ENCODE measurements around the gene RAB6B.

The RAB6B gene

GRCh38 chr3:133880886-133881455 lies 14.7 kb downstream of the RAB6B start:
- DNase-seq: no peak

- DNase-seq: no peak
Measured at GRCh38 chr3:133880287-133880686, 15.4 kb downstream of the RAB6B start.

GRCh38 chr3:133878518-133878917 lies 17.2 kb downstream of the RAB6B start:
- no peak for DNase-seq

GRCh38 chr3:133877221-133877620 lies 18.5 kb downstream of the RAB6B start:
- no peak for DNase-seq

GRCh38 chr3:133874761-133875438 lies 20.8 kb downstream of the RAB6B start:
- DNase-seq: no peak

- DNase-seq: no peak
Measured at GRCh38 chr3:133874344-133874743, 21.3 kb downstream of the RAB6B start.

- no peak for DNase-seq
Measured at GRCh38 chr3:133872781-133873180, 22.9 kb downstream of the RAB6B start.

- no peak for DNase-seq
Measured at GRCh38 chr3:133872161-133872560, 23.5 kb downstream of the RAB6B start.

- no peak for DNase-seq
Measured at GRCh38 chr3:133871368-133872090, 24.2 kb downstream of the RAB6B start.

- no peak for DNase-seq
Measured at GRCh38 chr3:133870822-133871221, 24.9 kb downstream of the RAB6B start.

GRCh38 chr3:133869586-133869985 lies 26.1 kb downstream of the RAB6B start:
- DNase-seq: no peak

GRCh38 chr3:133868758-133869475 lies 26.8 kb downstream of the RAB6B start:
- no peak for DNase-seq

- no peak for DNase-seq
Measured at GRCh38 chr3:133868186-133868585, 27.5 kb downstream of the RAB6B start.

- DNase-seq: no peak
Measured at GRCh38 chr3:133866141-133866540, 29.5 kb downstream of the RAB6B start.

- DNase-seq: no peak
Measured at GRCh38 chr3:133865136-133865855, 30.4 kb downstream of the RAB6B start.

GRCh38 chr3:133864616-133865015 lies 31.1 kb downstream of the RAB6B start:
- no peak for DNase-seq

- no peak for DNase-seq
Measured at GRCh38 chr3:133863911-133864310, 31.8 kb downstream of the RAB6B start.

- no peak for DNase-seq
Measured at GRCh38 chr3:133862161-133862560, 33.5 kb downstream of the RAB6B start.

GRCh38 chr3:133860519-133860918 lies 35.2 kb downstream of the RAB6B start:
- no peak for DNase-seq

- DNase-seq: no peak
Measured at GRCh38 chr3:133859381-133860234, 36.1 kb downstream of the RAB6B start.

- DNase-seq: no peak
Measured at GRCh38 chr3:133857767-133858166, 37.9 kb downstream of the RAB6B start.

GRCh38 chr3:133856316-133856715 lies 39.4 kb downstream of the RAB6B start:
- peak; percentile 36 for DNase-seq

All from fibroblast of skin of scalp (primary cell).